HEK293 (cell line): ENCODE measurements around the gene NPEPL1.
A peak's percentile ranks its signal among the peaks of the same experiment; 100 is the strongest.

Experiments
- EGR2 ChIP-seq: fragments of 450-650 bp; formaldehyde crosslinking; IDR thresholded peaks from 2 replicates; pipeline ENCODE4 v1.5.1; 2016; ENCODE audit warnings: low read depth, missing biosample characterization, missing genetic modification characterization
- GFI1B ChIP-seq: fragments of 450-650 bp; formaldehyde crosslinking; IDR thresholded peaks from 2 replicates; pipeline ENCODE4 v1.5.1; 2016; ENCODE audit warnings: missing biosample characterization, missing genetic modification characterization
- HOXC10 ChIP-seq: sonication (generic); formaldehyde crosslinking; IDR thresholded peaks from 2 replicates; pipeline ENCODE4 v1.8.1; 2023; ENCODE audit warnings: mild to moderate bottlenecking, missing genetic modification reagents
- KLF1 ChIP-seq: fragments of 450-650 bp; formaldehyde crosslinking; IDR thresholded peaks from 2 replicates; pipeline ENCODE4 v1.5.1; 2016; ENCODE audit warnings: missing biosample characterization, missing genetic modification characterization
- KLF10 ChIP-seq: fragments of 450-650 bp; IDR thresholded peaks from 2 replicates; pipeline ENCODE4 v1.5.1; 2018; ENCODE audit warnings: missing biosample characterization, mild to moderate bottlenecking, missing genetic modification characterization
- OSR2 ChIP-seq: fragments of 450-650 bp; formaldehyde crosslinking; IDR thresholded peaks from 2 replicates; pipeline ENCODE4 v1.5.1; 2016; ENCODE audit warnings: missing biosample characterization, missing genetic modification characterization
- PATZ1 ChIP-seq: fragments of 450-650 bp; formaldehyde crosslinking; IDR thresholded peaks from 2 replicates; pipeline ENCODE4 v1.5.1; 2016; ENCODE audit warnings: missing biosample characterization, missing genetic modification characterization
- SALL2 ChIP-seq: fragments of 450-650 bp; formaldehyde crosslinking; IDR thresholded peaks from 2 replicates; pipeline ENCODE4 v1.5.0; 2017; ENCODE audit warnings: missing biosample characterization, mild to moderate bottlenecking, missing genetic modification characterization, borderline replicate concordance
- SP7 ChIP-seq: fragments of 450-650 bp; formaldehyde crosslinking; IDR thresholded peaks from 2 replicates; pipeline ENCODE4 v1.5.1; 2016; ENCODE audit warnings: missing biosample characterization, missing genetic modification characterization
- ZBTB20 ChIP-seq: fragments of 450-650 bp; formaldehyde crosslinking; IDR thresholded peaks from 2 replicates; pipeline ENCODE4 v1.5.1; 2016; ENCODE audit warnings: missing biosample characterization, missing genetic modification characterization
- ZFP37 ChIP-seq: fragments of 450-650 bp; formaldehyde crosslinking; IDR thresholded peaks from 2 replicates; pipeline ENCODE4 v1.5.1; 2016; ENCODE audit warnings: missing biosample characterization, missing genetic modification characterization
- ZNF133 ChIP-seq: fragments of 450-650 bp; formaldehyde crosslinking; IDR thresholded peaks from 2 replicates; pipeline ENCODE4 v1.5.1; 2016; ENCODE audit warnings: missing biosample characterization, missing genetic modification characterization
- ZNF184 ChIP-seq: fragments of 450-650 bp; IDR thresholded peaks from 2 replicates; pipeline ENCODE4 v1.5.1; 2018; ENCODE audit warnings: missing biosample characterization, mild to moderate bottlenecking, missing genetic modification characterization
- ZNF211 ChIP-seq: fragments of 450-650 bp; formaldehyde crosslinking; IDR thresholded peaks from 2 replicates; pipeline ENCODE4 v1.5.1; 2016; ENCODE audit warnings: low read depth, missing biosample characterization, missing genetic modification characterization
- ZNF23 ChIP-seq: fragments of 450-650 bp; formaldehyde crosslinking; IDR thresholded peaks from 2 replicates; pipeline ENCODE4 v1.5.1; 2016; ENCODE audit warnings: missing biosample characterization, missing genetic modification characterization, borderline replicate concordance
- ZNF514 ChIP-seq: fragments of 450-650 bp; formaldehyde crosslinking; IDR thresholded peaks from 2 replicates; pipeline ENCODE4 v1.5.1; 2016; ENCODE audit warnings: missing biosample characterization, missing genetic modification characterization
- ZNF549 ChIP-seq: fragments of 450-650 bp; IDR thresholded peaks from 2 replicates; pipeline ENCODE4 v1.5.1; 2018; ENCODE audit warnings: missing biosample characterization, missing genetic modification characterization, mild to moderate bottlenecking, inconsistent platforms, moderate library complexity
- ZNF558 ChIP-seq: fragments of 450-650 bp; formaldehyde crosslinking; IDR thresholded peaks from 2 replicates; pipeline ENCODE4 v1.5.1; 2016; ENCODE audit warnings: missing biosample characterization, missing genetic modification characterization
- ZNF561 ChIP-seq: fragments of 450-650 bp; IDR thresholded peaks from 2 replicates; pipeline ENCODE4 v1.5.1; 2018; ENCODE audit warnings: missing biosample characterization, missing genetic modification characterization, borderline replicate concordance
- ZNF571 ChIP-seq: fragments of 450-650 bp; formaldehyde crosslinking; IDR thresholded peaks from 2 replicates; pipeline ENCODE4 v1.5.0; 2017; ENCODE audit warnings: missing biosample characterization, missing genetic modification characterization
- ZNF623 ChIP-seq: fragments of 450-650 bp; formaldehyde crosslinking; IDR thresholded peaks from 2 replicates; pipeline ENCODE4 v1.5.1; 2016; ENCODE audit warnings: missing biosample characterization, missing genetic modification characterization
- ZNF645 ChIP-seq: fragments of 450-650 bp; formaldehyde crosslinking; IDR thresholded peaks from 2 replicates; pipeline ENCODE4; 2016; ENCODE audit warnings: missing biosample characterization, missing genetic modification characterization
- ZNF791 ChIP-seq: fragments of 450-650 bp; formaldehyde crosslinking; IDR thresholded peaks from 2 replicates; pipeline ENCODE4 v1.5.1; 2016; ENCODE audit warnings: missing biosample characterization, missing genetic modification characterization
- ZNF792 ChIP-seq: fragments of 450-650 bp; formaldehyde crosslinking; IDR thresholded peaks from 2 replicates; pipeline ENCODE4 v1.5.1; 2016; ENCODE audit warnings: missing biosample characterization, missing genetic modification characterization
- ZSCAN30 ChIP-seq: fragments of 450-650 bp; IDR thresholded peaks from 2 replicates; pipeline ENCODE4 v1.5.1; 2018; ENCODE audit warnings: missing biosample characterization, mild to moderate bottlenecking, missing genetic modification characterization, moderate library complexity
- TF ChIP-seq, protein P1 (sequence below): fragments of 450-650 bp; formaldehyde crosslinking; IDR thresholded peaks from 2 replicates; pipeline ENCODE4 v1.5.1; 2016; ENCODE audit warnings: missing biosample characterization, missing genetic modification characterization
- TF ChIP-seq, protein P2 (sequence below): fragments of 450-650 bp; formaldehyde crosslinking; IDR thresholded peaks from 2 replicates; pipeline ENCODE4 v1.5.1; 2016; ENCODE audit warnings: missing biosample characterization, missing genetic modification characterization
- TF ChIP-seq, protein P3 (sequence below): fragments of 450-650 bp; formaldehyde crosslinking; IDR thresholded peaks from 2 replicates; pipeline ENCODE4 v1.5.1; 2016; ENCODE audit warnings: missing biosample characterization, missing genetic modification characterization
- TF ChIP-seq, protein P4 (sequence below): fragments of 450-650 bp; formaldehyde crosslinking; IDR thresholded peaks from 2 replicates; pipeline ENCODE4 v1.5.1; 2016; ENCODE audit warnings: missing biosample characterization, missing genetic modification characterization
- TF ChIP-seq, protein P5 (sequence below): fragments of 450-650 bp; formaldehyde crosslinking; IDR thresholded peaks from 2 replicates; pipeline ENCODE4 v1.5.1; 2016; ENCODE audit warnings: missing biosample characterization, missing genetic modification characterization

Gene NPEPL1

GRCh38 chr20:58650776-58651558 is 41.6 kb upstream of the NPEPL1 start, which contains the start of gene STX16 (continued):
- TF ChIP-seq ZNF561 (tag by site-specific recombination) (peak; percentile 96), ZNF792 (tag by site-specific recombination) (no peak), ZNF211 (tag by site-specific recombination) (peak; percentile 60; the same call in 1 of the 2 replicates), KLF1 (tag by site-specific recombination) (peak; percentile 91), ZNF791 (tag by site-specific recombination) (0 out of 2 replicates have a peak, but pooled peaks have one; percentile 10), ZNF549 (tag by site-specific recombination) (no peak), KLF10 (tag by site-specific recombination) (peak; percentile 82), ZNF558 (tag by site-specific recombination) (no peak; the same call in 1 of the 2 replicates), SP7 (tag by site-specific recombination) (peak; percentile 98), ZSCAN30 (tag by site-specific recombination) (peak; percentile 100), ZFP37 (tag by site-specific recombination) (peak; percentile 100), ZNF133 (tag by site-specific recombination) (peak; percentile 66; the same call in 1 of the 2 replicates), ZNF623 (peak; percentile 59), PATZ1 (tag by site-specific recombination) (peak; percentile 97), ZNF571 (tag by site-specific recombination) (no peak), GFI1B (tag by site-specific recombination) (no peak; the same call in 1 of the 2 replicates), ZNF645 (tag by site-specific recombination) (peak; percentile 94; the same call in 1 of the 2 replicates), SALL2 (tag by site-specific recombination) (no peak), ZNF184 (tag by site-specific recombination) (peak; percentile 65; the same call in 1 of the 2 replicates), OSR2 (tag by site-specific recombination) (peak; percentile 88), HOXC10 (CRISPR knock-in tag) (peak; percentile 96; the same call in 1 of the 2 replicates), ZBTB20 (tag by site-specific recombination) (peak; percentile 93), EGR2 (peak; percentile 31; the same call in 1 of the 2 replicates), ZNF23 (tag by site-specific recombination) (no peak), ZNF514 (tag by site-specific recombination) (no peak)
- TF ChIP-seq, protein P1, sequence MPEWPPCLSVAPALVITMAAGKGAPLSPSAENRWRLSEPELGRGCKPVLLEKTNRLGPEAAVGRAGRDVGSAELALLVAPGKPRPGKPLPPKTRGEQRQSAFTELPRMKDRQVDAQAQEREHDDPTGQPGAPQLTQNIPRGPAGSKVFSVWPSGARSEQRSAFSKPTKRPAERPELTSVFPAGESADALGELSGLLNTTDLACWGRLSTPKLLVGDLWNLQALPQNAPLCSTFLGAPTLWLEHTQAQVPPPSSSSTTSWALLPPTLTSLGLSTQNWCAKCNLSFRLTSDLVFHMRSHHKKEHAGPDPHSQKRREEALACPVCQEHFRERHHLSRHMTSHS (tag by site-specific recombination) = peak; percentile 77; the same call in 1 of the 2 replicates
- TF ChIP-seq, protein P2, sequence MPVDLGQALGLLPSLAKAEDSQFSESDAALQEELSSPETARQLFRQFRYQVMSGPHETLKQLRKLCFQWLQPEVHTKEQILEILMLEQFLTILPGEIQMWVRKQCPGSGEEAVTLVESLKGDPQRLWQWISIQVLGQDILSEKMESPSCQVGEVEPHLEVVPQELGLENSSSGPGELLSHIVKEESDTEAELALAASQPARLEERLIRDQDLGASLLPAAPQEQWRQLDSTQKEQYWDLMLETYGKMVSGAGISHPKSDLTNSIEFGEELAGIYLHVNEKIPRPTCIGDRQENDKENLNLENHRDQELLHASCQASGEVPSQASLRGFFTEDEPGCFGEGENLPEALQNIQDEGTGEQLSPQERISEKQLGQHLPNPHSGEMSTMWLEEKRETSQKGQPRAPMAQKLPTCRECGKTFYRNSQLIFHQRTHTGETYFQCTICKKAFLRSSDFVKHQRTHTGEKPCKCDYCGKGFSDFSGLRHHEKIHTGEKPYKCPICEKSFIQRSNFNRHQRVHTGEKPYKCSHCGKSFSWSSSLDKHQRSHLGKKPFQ (tag by site-specific recombination) = peak; percentile 78; the same call in 1 of the 2 replicates
- TF ChIP-seq, protein P3, sequence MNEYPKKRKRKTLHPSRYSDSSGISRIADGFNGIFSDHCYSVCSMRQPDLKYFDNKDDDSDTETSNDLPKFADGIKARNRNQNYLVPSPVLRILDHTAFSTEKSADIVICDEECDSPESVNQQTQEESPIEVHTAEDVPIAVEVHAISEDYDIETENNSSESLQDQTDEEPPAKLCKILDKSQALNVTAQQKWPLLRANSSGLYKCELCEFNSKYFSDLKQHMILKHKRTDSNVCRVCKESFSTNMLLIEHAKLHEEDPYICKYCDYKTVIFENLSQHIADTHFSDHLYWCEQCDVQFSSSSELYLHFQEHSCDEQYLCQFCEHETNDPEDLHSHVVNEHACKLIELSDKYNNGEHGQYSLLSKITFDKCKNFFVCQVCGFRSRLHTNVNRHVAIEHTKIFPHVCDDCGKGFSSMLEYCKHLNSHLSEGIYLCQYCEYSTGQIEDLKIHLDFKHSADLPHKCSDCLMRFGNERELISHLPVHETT (tag by site-specific recombination) = peak; percentile 100
- TF ChIP-seq, protein P4, sequence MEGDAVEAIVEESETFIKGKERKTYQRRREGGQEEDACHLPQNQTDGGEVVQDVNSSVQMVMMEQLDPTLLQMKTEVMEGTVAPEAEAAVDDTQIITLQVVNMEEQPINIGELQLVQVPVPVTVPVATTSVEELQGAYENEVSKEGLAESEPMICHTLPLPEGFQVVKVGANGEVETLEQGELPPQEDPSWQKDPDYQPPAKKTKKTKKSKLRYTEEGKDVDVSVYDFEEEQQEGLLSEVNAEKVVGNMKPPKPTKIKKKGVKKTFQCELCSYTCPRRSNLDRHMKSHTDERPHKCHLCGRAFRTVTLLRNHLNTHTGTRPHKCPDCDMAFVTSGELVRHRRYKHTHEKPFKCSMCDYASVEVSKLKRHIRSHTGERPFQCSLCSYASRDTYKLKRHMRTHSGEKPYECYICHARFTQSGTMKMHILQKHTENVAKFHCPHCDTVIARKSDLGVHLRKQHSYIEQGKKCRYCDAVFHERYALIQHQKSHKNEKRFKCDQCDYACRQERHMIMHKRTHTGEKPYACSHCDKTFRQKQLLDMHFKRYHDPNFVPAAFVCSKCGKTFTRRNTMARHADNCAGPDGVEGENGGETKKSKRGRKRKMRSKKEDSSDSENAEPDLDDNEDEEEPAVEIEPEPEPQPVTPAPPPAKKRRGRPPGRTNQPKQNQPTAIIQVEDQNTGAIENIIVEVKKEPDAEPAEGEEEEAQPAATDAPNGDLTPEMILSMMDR (tag by site-specific recombination) = peak; percentile 92
- TF ChIP-seq, protein P5, sequence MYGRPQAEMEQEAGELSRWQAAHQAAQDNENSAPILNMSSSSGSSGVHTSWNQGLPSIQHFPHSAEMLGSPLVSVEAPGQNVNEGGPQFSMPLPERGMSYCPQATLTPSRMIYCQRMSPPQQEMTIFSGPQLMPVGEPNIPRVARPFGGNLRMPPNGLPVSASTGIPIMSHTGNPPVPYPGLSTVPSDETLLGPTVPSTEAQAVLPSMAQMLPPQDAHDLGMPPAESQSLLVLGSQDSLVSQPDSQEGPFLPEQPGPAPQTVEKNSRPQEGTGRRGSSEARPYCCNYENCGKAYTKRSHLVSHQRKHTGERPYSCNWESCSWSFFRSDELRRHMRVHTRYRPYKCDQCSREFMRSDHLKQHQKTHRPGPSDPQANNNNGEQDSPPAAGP (tag by site-specific recombination) = peak; percentile 100
